Muscle of back (tissue), 11 donors: ENCODE results near the gene POMGNT1. TPM values are rescaled to one million over a fixed set of nuclear protein-coding genes. Genes with fewer than 3 reads are reported as not detected.

Source experiments
- DNase-seq, 3 donors: peaks; one replicate each; pipeline versions ENCODE4 v3.0.0 to v3.0.0-alpha.2; 2013
- polyA plus RNA-seq, 10 donors: library from polyadenylated mRNA; unstranded; fragments of 120-200 nt; gene quantifications; one replicate each; pipeline ENCODE4 v1.2.1, GENCODE V29; 2013; ENCODE audit not compliant: insufficient read length in 10 of 10

The POMGNT1 gene
- polyA plus RNA-seq, 10 donors = 44.3 to 60.8 (median 50.9) TPM

DNA sequence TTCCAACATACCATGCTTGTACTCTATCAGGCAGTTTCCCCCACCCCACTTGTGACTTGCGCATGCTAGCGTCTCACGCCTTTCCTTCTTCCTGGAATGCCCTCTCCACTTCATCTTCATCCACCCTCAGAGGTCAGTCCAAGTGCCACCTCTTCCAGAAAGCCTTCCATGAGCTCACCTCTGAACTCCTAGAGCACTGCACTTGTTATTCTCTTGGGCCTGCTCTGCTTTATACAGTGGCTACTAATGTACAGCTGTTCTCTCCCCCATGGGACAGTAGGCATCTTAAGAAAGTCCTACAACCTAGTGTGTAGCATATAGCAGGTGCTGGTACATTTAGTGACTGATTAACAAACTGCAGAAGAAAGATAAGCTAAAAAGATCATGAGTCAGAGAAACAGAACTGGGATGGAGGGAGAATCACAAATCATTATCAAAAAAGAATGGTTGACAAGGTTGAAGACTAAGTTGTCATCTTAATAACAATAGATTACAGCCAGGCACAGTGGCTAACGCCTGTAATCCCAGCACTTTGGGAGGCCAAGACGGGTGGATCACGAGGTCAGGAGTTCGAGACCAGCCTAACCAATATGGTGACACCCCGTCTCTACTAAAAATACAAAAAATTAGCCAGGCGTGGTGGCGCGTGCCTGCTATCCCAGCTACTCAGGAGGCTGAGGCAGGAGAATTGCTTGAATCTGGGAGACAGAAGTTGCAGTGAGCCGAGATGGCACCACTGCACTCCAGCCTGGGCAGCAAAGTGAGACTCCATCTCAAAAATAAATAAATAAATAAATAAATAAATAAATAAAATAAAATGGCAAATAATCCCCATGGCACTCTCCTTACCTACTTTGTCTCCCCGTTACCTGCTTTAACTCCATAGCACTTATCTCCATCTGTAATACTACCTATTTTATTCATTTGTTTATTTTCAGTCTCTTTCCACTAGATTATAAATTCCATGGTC lies 39.6 kb downstream of the POMGNT1 start:
- DNase-seq = no peak

DNA sequence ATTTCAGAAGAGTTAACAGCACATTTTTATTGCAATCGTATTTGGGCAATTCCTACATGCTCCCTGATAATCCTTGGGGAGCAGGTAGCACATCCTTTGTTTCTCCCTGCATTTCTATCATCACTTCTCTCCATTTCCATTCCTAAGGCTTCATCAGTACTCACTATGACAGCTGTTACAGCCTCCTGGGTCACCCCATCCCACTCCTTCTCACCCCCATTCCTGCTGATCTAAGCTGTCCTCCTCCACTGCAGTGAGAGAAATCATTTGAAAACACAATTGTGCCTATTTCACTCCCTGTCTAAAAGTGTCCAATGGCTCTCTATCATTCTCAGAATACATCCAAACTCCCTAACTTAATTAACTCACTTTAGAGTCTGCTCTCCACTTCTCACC lies 40.3 kb downstream of the POMGNT1 start:
- no peak for DNase-seq

DNA sequence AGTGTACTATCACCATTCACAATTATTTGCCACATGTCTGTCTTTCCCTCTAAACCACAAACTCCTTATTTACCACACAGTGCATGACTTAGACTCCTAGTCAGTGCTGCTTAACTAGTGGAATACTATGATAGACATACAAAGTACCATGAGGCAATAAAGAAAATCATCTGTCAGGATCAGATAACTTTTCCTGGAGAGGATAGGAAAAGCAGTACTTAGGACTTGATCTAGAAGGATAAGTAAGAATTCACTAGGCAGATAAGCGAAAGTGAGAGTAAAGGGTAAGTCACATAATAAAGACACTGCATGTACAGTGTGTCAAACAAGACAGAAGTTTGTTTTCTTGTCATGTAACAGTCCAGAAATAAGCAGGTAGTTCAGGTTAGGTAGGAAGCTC lies 44.5 kb downstream of the POMGNT1 start:
- no peak for DNase-seq

DNA sequence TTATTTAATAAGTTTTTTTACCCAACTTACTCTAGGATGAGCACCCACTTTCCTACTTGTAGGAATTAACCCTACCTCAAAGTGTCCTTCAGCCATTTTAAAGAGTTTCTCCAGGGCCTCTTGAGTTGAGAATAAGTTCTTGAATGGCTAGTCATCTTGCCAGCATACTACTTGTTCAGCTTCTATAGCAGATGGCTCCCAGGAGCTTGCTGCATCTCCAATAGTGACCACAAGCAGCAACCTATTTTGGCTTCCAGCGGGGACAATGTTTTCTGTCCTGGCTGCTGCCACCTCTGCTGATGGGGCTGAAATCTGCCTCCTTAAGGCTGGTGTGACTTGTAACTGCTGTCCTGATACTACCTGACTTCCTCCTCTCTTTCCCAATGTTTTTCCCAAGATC lies 45.0 kb downstream of the POMGNT1 start:
- no peak for DNase-seq

DNA sequence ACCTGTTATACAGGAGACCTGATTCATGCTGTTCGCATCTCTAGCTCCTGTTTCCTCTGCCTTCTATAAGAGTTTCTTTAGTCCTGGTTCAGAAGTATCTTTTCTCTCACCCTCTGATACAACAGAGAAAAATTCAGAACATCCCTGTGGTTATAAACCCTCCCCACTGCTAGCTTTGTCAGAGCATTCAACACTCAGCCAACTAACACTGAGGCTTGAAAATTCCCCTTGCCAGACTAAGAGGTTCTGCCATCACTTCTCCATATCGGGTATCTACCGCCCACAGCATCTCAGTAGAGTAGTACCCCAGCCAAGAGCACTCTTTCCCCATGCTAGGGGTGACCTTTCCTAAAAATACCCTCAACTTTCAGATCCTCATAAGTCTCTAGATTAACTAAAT lies 46.2 kb downstream of the POMGNT1 start:
- DNase-seq = no peak

DNA sequence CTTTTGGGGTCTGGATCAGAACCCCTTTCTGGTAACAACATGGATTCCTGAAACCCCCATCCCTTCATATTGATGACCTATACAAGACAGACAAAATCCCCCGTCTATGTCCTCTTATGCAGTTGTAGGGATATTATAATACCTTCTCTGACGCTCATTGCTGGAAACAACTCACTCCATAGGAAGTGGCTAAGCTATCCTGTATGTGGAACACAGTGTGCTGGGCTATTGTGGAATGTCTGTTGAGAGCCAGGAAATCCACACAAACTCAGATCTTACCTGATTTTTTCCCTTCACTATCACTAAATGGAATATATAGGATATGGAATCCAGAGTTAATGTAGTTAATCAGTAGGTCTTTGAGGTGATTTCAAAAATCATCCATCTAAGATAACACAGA lies 48.1 kb downstream of the POMGNT1 start:
- DNase-seq = no peak

DNA sequence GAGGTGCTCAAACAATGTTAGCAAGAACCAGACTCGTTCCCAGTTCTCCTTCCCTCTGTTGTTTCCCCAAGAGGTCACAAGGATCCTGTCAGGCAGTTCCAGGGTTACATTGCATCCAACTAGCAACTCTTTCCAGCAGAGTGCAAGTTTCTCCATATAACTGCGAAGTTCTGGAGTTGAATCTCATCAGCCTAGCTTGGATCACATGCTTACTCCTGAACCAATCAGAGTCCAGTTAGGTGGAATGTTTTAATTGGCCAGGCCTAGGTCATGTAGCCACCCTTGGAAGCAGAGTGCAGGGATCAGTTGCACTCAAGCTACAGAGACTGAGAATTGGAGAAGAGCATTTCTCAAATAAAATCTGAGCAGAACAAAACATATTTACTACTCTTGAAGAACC lies 49.9 kb downstream of the POMGNT1 start:
- no peak for DNase-seq

Other genes starting within 250 kb of the POMGNT1 start
- 10 to 100 TPM; 12.5 to 21.9 (median 17.2) TPM for gene PIK3R3, start 65.8 kb downstream of the POMGNT1 start, polyA plus RNA-seq
- gene TSPAN1, start 23.3 kb downstream of the POMGNT1 start, polyA plus RNA-seq = under 1 TPM in 9 of 10 donors, not detected in 1; 0.12 to 0.87 (median 0.52) TPM
- gene P3R3URF, start 21.9 kb downstream of the POMGNT1 start, polyA plus RNA-seq = not detected
- 1 to 10 TPM in 6 of 10 donors, under 1 TPM in 4; 0.78 to 1.4 (median 1.0) TPM for gene LURAP1, start 4.9 kb upstream of the POMGNT1 start, polyA plus RNA-seq
- 1 to 10 TPM; 3.5 to 9.6 (median 5.8) TPM for gene RAD54L, start 49.3 kb upstream of the POMGNT1 start, polyA plus RNA-seq
- gene LRRC41, start 105.2 kb upstream of the POMGNT1 start, polyA plus RNA-seq = 10 to 100 TPM; 52.6 to 61.8 (median 56.1) TPM
- gene UQCRH, start 105.3 kb upstream of the POMGNT1 start, polyA plus RNA-seq = 100 to 1,000 TPM; 247 to 353 (median 282) TPM
- 10 to 100 TPM; 11.0 to 15.6 (median 13.1) TPM for gene NSUN4, start 142.4 kb upstream of the POMGNT1 start, polyA plus RNA-seq
- 10 to 100 TPM in 9 of 10 donors, 1 to 10 TPM in 1; 9.2 to 20.5 (median 14.5) TPM for gene FAAH, start 195.9 kb upstream of the POMGNT1 start, polyA plus RNA-seq